HFF-Myc (cell line): ENCODE data around the gene TTYH2.

ENCODE experiments used
- DNase-seq: peaks from one replicate; pipeline ENCODE4 v3.0.0-alpha.2; 2011; ENCODE audit warnings: low read depth; ENCODE audit errors: extremely low read depth
- H3K4me3 ChIP-seq: replicated peaks from 2 replicates; pipeline ENCODE4 v1.5.1; 2011; ENCODE audit warnings: low read depth, mild to moderate bottlenecking, control low read depth, low read length
- TF ChIP-seq, protein P1 (sequence below): IDR thresholded peaks from 2 replicates; pipeline ENCODE4 v1.5.1; 2012; ENCODE audit warnings: mild to moderate bottlenecking, low read depth, low read length, control low read depth; ENCODE audit errors: missing control alignments

TTYH2 gene

DNA sequence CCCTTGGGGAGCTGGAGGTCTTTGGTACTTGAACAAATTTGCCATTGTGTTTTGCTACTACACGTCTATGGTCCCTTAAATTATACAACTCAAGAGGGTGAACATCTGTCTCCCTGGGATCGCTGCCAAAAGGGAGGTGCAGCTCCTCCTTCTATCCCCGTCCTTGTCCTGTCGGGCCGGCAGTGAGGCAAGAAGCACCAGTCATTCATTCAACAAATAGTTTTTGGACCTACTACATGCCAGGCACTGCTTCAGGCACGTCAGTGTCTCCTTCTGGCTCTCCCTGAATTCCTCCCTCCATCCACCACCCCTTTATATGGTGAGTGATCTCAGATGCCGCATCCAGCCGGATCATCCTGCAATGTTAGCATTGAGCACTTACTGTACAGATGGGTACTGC lies 12.1 kb upstream of the TTYH2 start:
- TF ChIP-seq, protein P1, sequence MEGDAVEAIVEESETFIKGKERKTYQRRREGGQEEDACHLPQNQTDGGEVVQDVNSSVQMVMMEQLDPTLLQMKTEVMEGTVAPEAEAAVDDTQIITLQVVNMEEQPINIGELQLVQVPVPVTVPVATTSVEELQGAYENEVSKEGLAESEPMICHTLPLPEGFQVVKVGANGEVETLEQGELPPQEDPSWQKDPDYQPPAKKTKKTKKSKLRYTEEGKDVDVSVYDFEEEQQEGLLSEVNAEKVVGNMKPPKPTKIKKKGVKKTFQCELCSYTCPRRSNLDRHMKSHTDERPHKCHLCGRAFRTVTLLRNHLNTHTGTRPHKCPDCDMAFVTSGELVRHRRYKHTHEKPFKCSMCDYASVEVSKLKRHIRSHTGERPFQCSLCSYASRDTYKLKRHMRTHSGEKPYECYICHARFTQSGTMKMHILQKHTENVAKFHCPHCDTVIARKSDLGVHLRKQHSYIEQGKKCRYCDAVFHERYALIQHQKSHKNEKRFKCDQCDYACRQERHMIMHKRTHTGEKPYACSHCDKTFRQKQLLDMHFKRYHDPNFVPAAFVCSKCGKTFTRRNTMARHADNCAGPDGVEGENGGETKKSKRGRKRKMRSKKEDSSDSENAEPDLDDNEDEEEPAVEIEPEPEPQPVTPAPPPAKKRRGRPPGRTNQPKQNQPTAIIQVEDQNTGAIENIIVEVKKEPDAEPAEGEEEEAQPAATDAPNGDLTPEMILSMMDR: no peak
- H3K4me3 ChIP-seq: no peak overlapping the region
- DNase-seq: no peak

DNA sequence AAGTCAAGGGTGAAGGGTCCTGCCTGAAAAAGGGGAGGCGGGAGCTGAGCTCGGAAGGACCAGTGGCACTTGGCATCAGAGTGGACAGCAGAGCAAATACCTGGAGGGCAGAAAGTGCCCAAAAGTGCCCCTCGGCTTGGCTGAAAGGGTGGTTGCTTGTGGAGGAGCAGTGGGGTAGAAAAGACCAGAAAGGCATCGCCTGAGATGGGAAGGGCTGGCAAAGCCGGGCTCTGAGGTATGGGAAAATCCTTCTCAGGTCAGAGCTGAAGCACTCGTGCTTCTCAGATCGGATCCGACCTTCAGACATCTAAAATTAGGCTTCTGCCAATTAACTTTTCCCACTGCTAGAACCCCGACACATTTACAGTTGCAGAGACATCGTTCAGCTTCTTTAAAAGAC lies 11.4 kb upstream of the TTYH2 start:
- H3K4me3 ChIP-seq: no peak overlapping the region
- no peak for DNase-seq
- TF ChIP-seq, protein P1: no peak

DNA sequence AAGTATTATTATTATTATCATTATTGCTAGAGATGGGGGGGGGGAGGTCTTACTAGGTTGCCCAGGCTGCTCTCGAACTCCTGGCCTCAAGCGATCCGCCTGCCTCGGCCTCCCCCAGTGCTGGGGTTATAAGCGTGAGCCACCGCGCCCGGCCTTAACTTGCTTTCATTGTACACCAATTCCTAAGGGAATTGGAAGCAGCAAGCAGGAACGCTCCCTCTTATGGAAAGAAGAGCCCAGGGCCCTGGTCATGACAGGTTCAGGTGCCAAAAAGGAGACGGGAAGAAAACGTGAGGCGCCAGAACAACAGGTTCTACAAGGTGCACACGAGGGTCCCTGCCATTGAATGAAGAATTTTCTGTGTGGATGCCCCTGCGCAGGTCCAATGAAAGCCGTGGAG lies 10.4 kb upstream of the TTYH2 start:
- H3K4me3 ChIP-seq: no peak overlapping the region
- TF ChIP-seq, protein P1: no peak
- DNase-seq: no peak

DNA sequence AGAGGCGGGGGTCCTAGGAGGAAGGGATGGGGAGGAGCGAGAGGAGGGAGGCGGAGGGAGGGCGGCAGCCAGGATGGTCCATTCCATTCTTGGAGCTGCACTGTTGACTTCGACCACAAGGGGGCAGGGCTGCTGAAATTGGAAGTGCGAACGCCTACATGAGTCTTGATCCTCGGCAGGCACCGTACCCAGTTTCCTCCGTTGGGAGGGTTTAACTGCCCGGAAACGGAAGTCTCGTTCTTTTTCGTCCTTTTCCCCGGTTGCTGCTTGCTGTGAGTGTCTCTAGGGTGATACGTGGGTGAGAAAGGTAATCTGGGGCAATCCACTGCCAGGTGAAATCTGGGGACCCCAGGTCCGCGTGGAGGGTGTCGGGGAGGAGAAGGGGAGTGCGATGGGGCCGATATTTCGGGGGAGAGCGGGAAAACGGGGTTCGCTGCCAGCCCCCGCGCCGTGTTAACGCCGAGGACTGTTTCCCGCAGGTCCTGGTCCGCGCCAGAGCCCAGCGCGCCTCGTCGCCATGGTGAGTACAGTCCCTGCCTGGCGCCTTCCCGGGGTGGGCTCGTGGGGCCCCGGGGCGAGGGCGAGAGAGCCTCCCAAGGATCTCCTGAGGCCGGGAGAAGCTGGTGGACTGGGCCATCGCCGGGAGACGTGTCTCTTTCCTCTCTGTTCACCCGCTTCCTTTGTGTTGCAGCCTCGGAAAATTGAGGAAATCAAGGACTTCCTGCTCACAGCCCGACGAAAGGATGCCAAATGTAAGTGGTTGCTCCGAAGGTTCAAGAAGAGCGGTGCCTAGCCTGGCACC lies 9.7 kb upstream of the TTYH2 start, which contains the start of gene RPL38:
Gene RPL38 (plus strand): TSS at position 240 of the 802 bp plus-strand sequence. CDS start 278 bp downstream, at position 518.
- TF ChIP-seq, protein P1: peak; percentile 88
- peak within 1 kb of the TSS; percentile 99 for H3K4me3 ChIP-seq
- DNase-seq: peak; percentile 92

DNA sequence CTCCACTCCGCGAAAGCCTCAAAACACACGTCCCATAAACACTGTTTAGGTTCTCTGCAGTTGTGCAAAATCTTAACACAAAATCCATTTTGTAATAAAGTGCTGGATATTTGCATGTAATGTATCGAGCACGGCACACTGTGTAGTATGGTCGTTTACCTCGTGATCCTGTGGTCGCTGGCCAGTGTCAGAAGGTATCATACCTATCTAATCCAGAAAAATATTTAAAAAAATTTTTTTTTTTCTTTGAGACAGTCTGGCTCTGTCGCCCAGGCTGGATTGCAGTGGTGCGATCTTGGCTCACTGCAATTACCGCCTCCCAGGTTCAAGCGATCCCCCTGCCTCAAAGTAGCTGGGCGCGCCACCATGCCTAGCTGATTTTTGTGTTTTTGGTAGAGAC lies 8.9 kb upstream of the TTYH2 start:
- DNase-seq: no peak
- H3K4me3 ChIP-seq: peak overlapping the region; percentile 99
- TF ChIP-seq, protein P1: no peak

DNA sequence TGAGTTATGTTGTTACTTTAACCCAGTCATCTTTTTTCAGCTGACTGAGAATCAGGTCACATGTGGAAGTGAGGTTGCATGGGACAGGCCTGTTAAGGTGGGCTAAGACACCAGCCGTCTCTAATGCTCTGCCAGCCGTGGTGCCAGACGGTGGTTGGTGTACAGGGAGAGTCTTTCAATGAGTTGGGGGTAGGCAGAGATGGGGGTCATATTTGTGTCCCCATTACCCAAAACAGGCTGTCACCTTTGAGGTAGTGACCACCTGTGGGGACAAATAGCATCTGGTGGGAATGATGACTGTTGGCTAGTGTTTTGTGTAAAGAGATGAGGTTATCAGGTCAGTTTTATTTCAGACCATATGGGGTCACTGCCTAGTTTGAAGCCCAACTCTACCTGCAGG lies 8.1 kb upstream of the TTYH2 start:
- peak overlapping the region; percentile 99 for H3K4me3 ChIP-seq
- no peak for DNase-seq
- TF ChIP-seq, protein P1: no peak

DNA sequence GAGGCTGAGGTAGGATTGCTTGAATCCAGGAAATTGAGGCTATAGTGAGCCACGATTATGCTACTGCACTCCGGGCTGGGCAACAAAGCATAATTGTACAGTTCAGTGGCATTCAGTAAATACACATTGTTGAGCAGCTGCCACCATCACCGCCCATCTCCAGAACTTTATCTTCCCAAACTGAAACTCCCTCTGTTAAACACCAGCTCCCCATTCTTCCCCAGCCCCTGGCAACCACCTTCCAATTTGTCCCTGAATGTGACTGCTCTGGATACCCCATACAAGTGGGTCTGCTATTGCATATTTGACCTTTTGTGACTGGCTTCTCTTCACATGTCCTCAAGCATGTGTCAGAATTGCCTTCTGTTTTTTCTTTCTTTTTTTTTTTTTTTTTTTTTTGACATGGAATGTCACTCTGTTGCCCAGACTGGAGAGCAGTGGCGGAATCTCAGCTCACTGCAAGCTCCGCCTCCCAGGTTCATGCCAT lies 7.0 kb upstream of the TTYH2 start:
- H3K4me3 ChIP-seq: peak overlapping the region; percentile 99
- no peak for DNase-seq
- TF ChIP-seq, protein P1: no peak
